Parathyroid adenoma (tissue), 2 donors: ENCODE data around the gene FOXN3.

Experiments used
- H2AFZ ChIP-seq: fragments of 300-600 bp; sonication (generic); one replicate; pipeline ENCODE4 v1.7.0; 2017; ENCODE audit warnings: antibody characterized with exemption, mild to moderate bottlenecking
- H3K27ac ChIP-seq: fragments of 300-600 bp; sonication (generic); one replicate; pipeline ENCODE4 v1.7.0; 2017
- H3K27me3 ChIP-seq: fragments of 300-600 bp; sonication (generic); one replicate; pipeline ENCODE4 v1.7.0; 2017; ENCODE audit warnings: low read length; ENCODE audit not compliant: control insufficient read depth, insufficient read depth
- H3K36me3 ChIP-seq: fragments of 300-600 bp; sonication (generic); one replicate; pipeline ENCODE4 v1.7.0; 2017; ENCODE audit warnings: low read length; ENCODE audit not compliant: control insufficient read depth, insufficient read depth
- H3K4me1 ChIP-seq: fragments of 300-600 bp; sonication (generic); one replicate; pipeline ENCODE4 v1.7.0; 2017; ENCODE audit warnings: control low read depth
- H3K4me2 ChIP-seq: fragments of 300-600 bp; sonication (generic); one replicate; pipeline ENCODE4 v1.7.0; 2017; ENCODE audit warnings: low read length
- H3K4me3 ChIP-seq: fragments of 300-600 bp; sonication (generic); one replicate; pipeline ENCODE4 v1.7.0; 2017; ENCODE audit warnings: low read depth, low read length
- H3K79me2 ChIP-seq: fragments of 300-600 bp; sonication (generic); one replicate; pipeline ENCODE4 v1.7.0; 2017; ENCODE audit warnings: control low read depth
- H3K9ac ChIP-seq: fragments of 300-600 bp; sonication (generic); one replicate; pipeline ENCODE4 v1.7.0; 2017; ENCODE audit warnings: mild to moderate bottlenecking
- H3K9me3 ChIP-seq: fragments of 300-600 bp; sonication (generic); one replicate; pipeline ENCODE4 v1.7.0; 2017; ENCODE audit warnings: low read length; ENCODE audit not compliant: control insufficient read depth
- TF ChIP-seq, protein P1 (sequence below): fragments of 300-600 bp; sonication (generic); IDR thresholded peaks from one replicate; pipeline ENCODE4 v1.7.0; 2017; ENCODE audit warnings: antibody characterized with exemption, mild to moderate bottlenecking
- donor health status: primary hyperparathyroidism.

The FOXN3 gene

DNA sequence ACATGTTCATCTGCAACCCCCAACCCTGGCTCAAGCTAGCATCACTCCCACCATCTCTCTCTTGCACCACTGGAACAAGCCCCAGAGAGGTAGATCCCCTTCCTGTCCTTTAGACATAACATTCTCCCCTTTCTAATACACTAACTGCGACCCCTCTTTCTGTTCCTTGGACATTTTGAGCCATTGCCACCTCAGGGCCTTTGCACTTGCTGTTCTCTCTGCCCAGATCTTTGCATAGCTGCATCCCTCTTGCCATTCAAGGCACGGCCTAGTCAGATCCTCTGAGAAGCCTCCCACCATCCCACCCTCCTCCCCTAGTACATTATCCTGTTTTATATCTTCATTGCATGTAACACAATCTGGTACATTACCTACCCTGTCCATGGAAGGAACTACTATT is 16.5 kb downstream of the FOXN3 start:
- TF ChIP-seq, protein P1, sequence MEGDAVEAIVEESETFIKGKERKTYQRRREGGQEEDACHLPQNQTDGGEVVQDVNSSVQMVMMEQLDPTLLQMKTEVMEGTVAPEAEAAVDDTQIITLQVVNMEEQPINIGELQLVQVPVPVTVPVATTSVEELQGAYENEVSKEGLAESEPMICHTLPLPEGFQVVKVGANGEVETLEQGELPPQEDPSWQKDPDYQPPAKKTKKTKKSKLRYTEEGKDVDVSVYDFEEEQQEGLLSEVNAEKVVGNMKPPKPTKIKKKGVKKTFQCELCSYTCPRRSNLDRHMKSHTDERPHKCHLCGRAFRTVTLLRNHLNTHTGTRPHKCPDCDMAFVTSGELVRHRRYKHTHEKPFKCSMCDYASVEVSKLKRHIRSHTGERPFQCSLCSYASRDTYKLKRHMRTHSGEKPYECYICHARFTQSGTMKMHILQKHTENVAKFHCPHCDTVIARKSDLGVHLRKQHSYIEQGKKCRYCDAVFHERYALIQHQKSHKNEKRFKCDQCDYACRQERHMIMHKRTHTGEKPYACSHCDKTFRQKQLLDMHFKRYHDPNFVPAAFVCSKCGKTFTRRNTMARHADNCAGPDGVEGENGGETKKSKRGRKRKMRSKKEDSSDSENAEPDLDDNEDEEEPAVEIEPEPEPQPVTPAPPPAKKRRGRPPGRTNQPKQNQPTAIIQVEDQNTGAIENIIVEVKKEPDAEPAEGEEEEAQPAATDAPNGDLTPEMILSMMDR = no peak
- no peak overlapping the region for H2AFZ ChIP-seq
- no peaks in the 10 kb centered on the region for H3K27me3 ChIP-seq
- peaks cover 66% of the 10 kb centered on the region for H3K79me2 ChIP-seq
- no peaks in the 10 kb centered on the region for H3K9me3 ChIP-seq
- H3K27ac ChIP-seq = no peak overlapping the region
- H3K36me3 ChIP-seq = no peaks in the 10 kb centered on the region
- H3K4me1 ChIP-seq = peaks cover 6% of the 10 kb centered on the region
- no peak overlapping the region for H3K9ac ChIP-seq
- no peak overlapping the region for H3K4me2 ChIP-seq
- no peak overlapping the region for H3K4me3 ChIP-seq

DNA sequence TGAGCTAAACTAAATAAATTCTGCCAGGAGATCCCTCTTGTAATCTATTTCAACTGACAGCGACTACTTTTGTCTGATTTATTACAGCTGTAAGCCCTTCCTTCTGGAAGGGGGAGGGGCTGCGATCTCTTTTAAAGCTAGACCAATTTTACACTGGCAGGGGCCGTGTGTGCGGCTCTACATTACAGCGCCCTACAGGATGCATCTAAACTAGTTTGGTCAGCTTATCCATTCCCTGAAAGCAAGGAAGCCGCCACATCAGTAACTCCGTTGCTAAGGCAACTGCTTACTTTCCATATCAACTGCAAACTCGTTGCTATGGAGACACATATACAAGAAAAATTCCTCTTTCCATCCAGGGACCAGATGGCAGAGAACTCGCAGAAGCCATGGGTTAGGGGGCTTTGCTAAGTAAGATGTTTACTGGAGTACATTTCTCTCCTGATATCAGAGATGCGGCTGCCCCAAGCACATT is 17.4 kb downstream of the FOXN3 start:
- Histone ChIP-seq H3K4me2 (no peak overlapping the region), H2AFZ (no peak overlapping the region), H3K79me2 (peaks cover 66% of the 10 kb centered on the region), H3K27me3 (no peaks in the 10 kb centered on the region), H3K27ac (no peak overlapping the region), H3K4me3 (no peak overlapping the region), H3K9ac (no peak overlapping the region), H3K4me1 (peaks cover 9% of the 10 kb centered on the region), H3K36me3 (no peaks in the 10 kb centered on the region), H3K9me3 (no peaks in the 10 kb centered on the region)
- TF ChIP-seq, protein P1 = no peak

DNA sequence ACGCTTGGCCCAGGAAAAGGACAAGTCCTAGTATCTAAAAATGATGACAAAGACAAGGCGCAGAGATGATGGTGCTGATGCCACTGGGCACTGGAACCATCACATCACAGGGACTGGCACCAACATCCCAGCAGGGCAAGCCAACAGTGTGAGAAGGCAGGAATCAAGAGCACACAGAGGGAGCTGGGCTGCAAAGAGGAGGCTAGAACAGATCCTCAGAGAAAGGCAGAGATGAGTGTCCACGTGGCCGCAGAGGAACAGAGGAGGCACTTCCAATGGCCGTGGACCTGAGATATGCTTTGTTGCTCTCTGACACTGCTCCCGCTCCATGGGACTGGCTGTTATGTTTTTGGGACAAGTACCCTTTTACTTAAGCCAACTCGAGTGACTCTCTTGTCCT is 17.9 kb downstream of the FOXN3 start:
- Histone ChIP-seq H3K27me3 (no peaks in the 10 kb centered on the region), H3K9ac (no peak overlapping the region), H3K36me3 (no peaks in the 10 kb centered on the region), H3K4me1 (peaks cover 9% of the 10 kb centered on the region), H3K27ac (no peak overlapping the region), H3K4me3 (no peak overlapping the region), H2AFZ (no peak overlapping the region), H3K9me3 (no peaks in the 10 kb centered on the region), H3K4me2 (no peak overlapping the region), H3K79me2 (peaks cover 70% of the 10 kb centered on the region)
- TF ChIP-seq, protein P1 = no peak

DNA sequence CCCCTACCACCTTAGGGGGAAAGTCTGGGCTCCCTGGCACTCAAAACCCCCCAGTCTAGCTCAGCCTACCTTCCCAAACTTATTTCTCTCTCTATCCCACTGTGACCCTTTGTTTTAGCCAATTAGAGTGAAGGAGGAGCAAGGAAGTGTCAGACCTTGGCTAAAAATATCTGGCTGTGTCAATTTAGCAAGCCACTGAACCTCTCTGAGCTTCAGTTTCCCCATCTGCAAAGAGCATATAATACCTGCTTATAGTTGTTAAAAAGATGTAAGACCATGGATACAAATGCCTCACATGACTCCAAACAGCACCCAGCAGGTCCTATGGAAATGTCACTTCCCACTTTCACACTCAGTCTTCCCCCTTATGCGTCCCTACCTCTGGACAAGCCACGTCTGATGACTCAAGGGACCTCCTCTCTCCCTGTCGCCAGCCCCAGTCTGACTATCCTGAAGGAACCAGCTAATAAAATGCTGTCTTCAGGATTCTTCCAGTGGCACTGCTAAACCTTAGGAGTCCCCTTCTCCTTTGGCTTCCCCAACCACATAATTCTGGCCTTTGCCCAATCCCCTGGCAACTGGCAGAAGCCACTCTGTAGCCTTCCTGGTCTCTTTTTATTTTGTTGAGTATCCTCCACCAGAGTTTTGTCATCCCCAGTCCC is 19.3 kb downstream of the FOXN3 start:
- H3K27ac ChIP-seq = no peak overlapping the region
- H3K79me2 ChIP-seq = peaks cover 66% of the 10 kb centered on the region
- TF ChIP-seq, protein P1 = no peak
- no peak overlapping the region for H3K4me2 ChIP-seq
- no peaks in the 10 kb centered on the region for H3K27me3 ChIP-seq
- no peaks in the 10 kb centered on the region for H3K36me3 ChIP-seq
- no peaks in the 10 kb centered on the region for H3K9me3 ChIP-seq
- no peak overlapping the region for H3K4me3 ChIP-seq
- peaks cover 9% of the 10 kb centered on the region for H3K4me1 ChIP-seq
- H2AFZ ChIP-seq = no peak overlapping the region
- no peak overlapping the region for H3K9ac ChIP-seq

DNA sequence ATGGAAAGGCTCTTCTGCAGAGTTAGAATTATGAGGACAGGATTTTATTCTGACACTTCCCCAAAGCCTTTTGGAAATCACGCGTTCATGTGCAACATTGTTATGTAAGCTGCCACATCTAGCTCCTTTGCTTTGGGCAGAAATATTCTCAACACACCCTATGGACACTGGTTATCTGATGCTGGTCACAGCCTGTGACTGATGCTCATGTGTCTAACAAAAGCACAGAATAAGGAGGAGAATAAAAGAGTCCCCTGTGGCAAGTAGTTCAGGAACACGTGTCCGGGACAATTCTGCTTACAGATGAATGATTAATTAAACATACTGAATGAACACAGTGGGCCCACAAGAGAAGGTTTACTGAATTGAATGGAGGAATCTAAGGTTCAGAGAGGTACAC is 22.1 kb downstream of the FOXN3 start:
- H3K36me3 ChIP-seq = no peaks in the 10 kb centered on the region
- no peak overlapping the region for H2AFZ ChIP-seq
- H3K27ac ChIP-seq = no peak overlapping the region
- H3K79me2 ChIP-seq = peaks cover 53% of the 10 kb centered on the region
- H3K27me3 ChIP-seq = no peaks in the 10 kb centered on the region
- H3K4me1 ChIP-seq = peaks cover 3% of the 10 kb centered on the region
- TF ChIP-seq, protein P1 = no peak
- no peaks in the 10 kb centered on the region for H3K9me3 ChIP-seq
- no peak overlapping the region for H3K9ac ChIP-seq
- no peak overlapping the region for H3K4me2 ChIP-seq
- H3K4me3 ChIP-seq = no peak overlapping the region
